Measurements from ENCODE around the gene KIAA0513. TPM values are rescaled to one million over a fixed set of nuclear protein-coding genes. Genes with fewer than 3 reads are reported as not detected.

KIAA0513 gene
- total and polyA plus RNA-seq, 2 of the 13 experiments (the other 11 are each of a cell fraction or from before 2014, with no cell fraction given), result 1.8 TPM

- TF ChIP-seq HOXA7 (CRISPR knock-in tag; IDR thresholded peaks at IDR 0.05) (no peak), NR2C2 (CRISPR knock-in tag; IDR thresholded peaks at IDR 0.05; ENCODE audit: borderline replicate concordance) (no peak), REL (CRISPR knock-in tag; conservative IDR thresholded peaks at IDR 0.05) (no peak), GMEB1 (CRISPR knock-in tag; IDR thresholded peaks at IDR 0.05; ENCODE audit: borderline replicate concordance) (no peak), ZNF24 (IDR thresholded peaks at IDR 0.05) (no peak), ZNF205 (CRISPR knock-in tag; IDR thresholded peaks at IDR 0.05) (no peak), ZNF788 (CRISPR knock-in tag; IDR thresholded peaks at IDR 0.05; ENCODE audit: borderline replicate concordance) (no peak), MBNL3 (CRISPR knock-in tag; conservative IDR thresholded peaks at IDR 0.05) (no peak), AKNA (CRISPR knock-in tag; IDR thresholded peaks at IDR 0.05; ENCODE audit: borderline replicate concordance) (no peak), ZBTB20 (CRISPR knock-in tag; IDR thresholded peaks at IDR 0.05; ENCODE audit: borderline replicate concordance, low read depth) (no peak)
Observed at GRCh38 chr16:85046472-85046916, 18.9 kb downstream of the KIAA0513 start (continued).

All from HepG2 (cell line).